ENCODE results near the gene RBL2.
"Not testable (repeated sequence)": the region's sequence is repeated elsewhere in the genome, so short reads cannot be mapped to it uniquely, and the experiment has no call there.

RBL2 gene, protein sequence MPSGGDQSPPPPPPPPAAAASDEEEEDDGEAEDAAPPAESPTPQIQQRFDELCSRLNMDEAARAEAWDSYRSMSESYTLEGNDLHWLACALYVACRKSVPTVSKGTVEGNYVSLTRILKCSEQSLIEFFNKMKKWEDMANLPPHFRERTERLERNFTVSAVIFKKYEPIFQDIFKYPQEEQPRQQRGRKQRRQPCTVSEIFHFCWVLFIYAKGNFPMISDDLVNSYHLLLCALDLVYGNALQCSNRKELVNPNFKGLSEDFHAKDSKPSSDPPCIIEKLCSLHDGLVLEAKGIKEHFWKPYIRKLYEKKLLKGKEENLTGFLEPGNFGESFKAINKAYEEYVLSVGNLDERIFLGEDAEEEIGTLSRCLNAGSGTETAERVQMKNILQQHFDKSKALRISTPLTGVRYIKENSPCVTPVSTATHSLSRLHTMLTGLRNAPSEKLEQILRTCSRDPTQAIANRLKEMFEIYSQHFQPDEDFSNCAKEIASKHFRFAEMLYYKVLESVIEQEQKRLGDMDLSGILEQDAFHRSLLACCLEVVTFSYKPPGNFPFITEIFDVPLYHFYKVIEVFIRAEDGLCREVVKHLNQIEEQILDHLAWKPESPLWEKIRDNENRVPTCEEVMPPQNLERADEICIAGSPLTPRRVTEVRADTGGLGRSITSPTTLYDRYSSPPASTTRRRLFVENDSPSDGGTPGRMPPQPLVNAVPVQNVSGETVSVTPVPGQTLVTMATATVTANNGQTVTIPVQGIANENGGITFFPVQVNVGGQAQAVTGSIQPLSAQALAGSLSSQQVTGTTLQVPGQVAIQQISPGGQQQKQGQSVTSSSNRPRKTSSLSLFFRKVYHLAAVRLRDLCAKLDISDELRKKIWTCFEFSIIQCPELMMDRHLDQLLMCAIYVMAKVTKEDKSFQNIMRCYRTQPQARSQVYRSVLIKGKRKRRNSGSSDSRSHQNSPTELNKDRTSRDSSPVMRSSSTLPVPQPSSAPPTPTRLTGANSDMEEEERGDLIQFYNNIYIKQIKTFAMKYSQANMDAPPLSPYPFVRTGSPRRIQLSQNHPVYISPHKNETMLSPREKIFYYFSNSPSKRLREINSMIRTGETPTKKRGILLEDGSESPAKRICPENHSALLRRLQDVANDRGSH

DNA sequence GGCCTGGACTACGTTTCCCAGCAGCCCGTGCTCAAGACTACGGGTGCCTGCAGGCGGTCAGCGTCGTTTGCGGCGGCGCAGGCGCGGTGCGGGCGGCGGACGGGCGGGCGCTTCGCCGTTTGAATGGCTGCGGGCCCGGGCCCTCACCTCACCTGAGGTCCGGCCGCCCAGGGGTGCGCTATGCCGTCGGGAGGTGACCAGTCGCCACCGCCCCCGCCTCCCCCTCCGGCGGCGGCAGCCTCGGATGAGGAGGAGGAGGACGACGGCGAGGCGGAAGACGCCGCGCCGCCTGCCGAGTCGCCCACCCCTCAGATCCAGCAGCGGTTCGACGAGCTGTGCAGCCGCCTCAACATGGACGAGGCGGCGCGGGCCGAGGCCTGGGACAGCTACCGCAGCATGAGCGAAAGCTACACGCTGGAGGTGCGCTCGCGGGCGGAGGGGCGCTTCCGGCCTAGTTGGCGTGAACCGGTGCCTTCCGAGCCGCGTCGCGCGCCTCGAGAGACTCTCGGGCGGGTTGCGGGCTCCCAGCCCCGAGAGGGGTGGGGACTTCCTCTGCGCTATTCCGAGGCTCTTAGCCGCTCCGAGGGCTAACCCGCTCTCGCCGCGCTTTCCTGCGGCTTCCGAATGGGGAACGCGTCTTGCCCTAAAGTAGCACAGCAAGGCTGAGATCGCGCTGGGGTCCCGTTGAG, at the start of gene RBL2:
RBL2 (plus strand) TSS at position 95 of the 689 bp plus-strand sequence; CDS start at position 181, 86 bp downstream.
- peak; percentile 62 to 77 for DNase-seq (ENCODE audit: low read depth in 1 of 2, low spot score in 1 of 2)

DNA sequence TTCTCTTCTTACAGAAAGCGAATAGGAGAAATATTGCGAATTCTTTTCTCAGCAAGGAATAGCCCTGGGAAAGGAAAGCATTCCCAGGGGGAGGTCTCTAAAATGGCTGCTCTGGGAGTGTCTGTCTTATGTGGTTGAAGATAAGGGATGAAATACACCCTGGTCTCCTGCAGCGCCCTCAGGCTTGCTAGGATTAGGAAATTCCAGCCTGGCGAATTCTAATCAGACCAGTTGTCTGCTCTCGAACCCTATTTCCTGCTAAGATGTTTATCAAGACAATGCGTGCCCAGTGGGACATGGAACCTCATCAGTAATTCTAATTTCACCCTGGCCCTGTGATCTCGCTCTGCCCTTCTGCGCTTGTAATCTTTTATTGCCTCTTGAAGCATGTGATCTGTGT, 49.7 kb upstream of the RBL2 start:
- DNase-seq (ENCODE audit: low read depth in 1 of 2, low spot score in 1 of 2): not testable (repeated sequence)

DNA sequence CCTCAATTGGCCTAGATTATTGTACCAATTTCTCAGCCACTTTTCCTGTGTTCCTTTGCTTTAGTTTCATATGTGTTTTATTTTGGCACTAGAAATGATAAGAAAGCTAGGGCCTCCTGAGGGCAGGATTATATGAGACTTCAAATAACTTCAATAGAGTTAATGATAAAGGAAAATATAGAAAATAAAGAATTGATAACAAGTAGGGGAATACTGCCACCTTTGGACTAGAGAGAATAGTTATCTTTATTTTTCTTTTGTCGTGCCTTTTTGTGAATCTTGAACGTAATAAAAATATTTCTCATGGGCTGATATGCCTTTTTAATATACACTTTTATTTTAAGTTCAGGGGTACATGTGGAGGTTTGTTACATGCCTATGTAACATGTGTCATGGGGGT, 29.3 kb upstream of the RBL2 start:
- DNase-seq (ENCODE audit: low read depth in 1 of 2, low spot score in 1 of 2): no peak

DNA sequence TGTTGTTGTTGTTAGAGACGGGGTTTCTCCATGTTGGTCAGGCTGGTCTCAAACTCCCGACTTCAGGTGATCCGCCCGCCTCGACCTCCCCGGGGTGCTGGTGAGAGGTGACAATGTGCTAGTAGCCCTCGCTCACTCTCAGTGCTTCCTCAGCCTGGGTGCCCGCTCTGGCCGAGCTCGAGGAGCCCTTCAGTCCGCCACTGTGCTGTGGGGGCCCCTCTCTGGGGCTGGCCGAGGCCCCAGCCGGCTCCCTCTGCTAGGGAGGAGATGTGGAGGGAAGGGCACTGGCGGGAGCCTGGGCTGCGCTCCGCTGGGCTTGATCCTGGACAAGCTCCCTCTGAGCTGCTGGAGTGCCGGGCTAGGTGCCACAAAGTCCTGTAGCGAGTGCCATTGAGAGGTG, 21.7 kb upstream of the RBL2 start:
- DNase-seq (ENCODE audit: low read depth in 1 of 2, low spot score in 1 of 2): no peak

DNA sequence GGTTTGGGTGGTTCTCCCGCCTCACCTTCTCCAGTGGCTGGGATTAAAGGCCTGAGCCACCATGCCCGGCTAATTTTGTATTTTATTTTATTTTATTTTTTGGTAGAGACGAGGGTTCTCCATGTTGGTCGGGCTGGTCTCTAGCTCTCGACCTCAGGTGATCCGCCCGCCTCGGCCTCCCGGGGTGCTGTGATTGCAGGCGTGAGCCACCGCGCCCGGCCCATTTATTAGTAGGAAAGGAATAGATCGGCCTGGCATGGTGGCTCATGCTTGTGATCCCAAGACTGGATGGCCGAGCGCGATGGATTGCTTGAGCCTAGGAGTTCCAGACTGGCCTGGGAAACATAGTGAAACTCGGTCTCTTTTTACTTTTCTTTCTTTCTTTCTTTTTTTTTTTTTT, 20.4 kb upstream of the RBL2 start:
- no peak for DNase-seq (ENCODE audit: low read depth in 1 of 2, low spot score in 1 of 2)

DNA sequence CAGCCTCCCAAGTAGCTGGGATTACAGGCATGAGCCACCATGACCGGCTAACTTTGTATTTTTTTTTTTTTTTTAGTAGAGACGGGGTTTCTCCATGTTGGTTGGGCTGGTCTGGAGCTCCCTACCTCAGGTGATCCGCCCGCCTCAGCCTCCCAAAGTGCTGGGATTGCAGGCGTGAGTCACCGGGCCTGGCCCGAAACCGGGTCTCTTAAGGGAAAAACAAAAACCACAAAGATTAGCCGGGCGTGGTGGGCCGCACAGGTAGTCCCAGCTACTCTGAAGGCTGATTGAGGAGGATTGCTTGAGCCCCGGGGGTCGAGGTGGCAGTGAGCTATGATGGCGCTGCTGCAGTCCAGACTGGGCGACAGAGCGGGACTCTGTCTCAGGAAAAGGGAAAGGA, 19.9 kb upstream of the RBL2 start:
- DNase-seq (ENCODE audit: low read depth in 1 of 2, low spot score in 1 of 2): no peak

DNA sequence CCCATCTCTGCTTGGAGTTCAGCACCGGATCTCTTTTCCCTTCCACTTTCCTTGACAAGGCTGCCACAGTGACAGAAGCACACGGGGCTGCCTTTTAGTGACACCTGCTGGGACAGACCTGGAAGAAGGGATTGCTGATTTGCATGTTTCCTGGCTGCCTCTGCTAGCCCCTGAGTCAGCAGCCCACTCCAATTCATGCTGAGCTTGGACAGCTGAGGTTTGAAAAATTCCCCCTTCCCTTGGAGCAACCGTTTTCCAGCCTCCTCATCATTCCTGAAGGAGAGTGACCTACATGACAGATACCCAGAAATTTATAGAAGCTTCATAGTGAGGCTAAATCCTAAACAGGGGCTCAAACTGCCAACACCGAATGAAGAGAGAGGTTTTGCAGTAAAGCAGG, 18.8 kb upstream of the RBL2 start:
- DNase-seq (ENCODE audit: low read depth in 1 of 2, low spot score in 1 of 2): no peak

DNA sequence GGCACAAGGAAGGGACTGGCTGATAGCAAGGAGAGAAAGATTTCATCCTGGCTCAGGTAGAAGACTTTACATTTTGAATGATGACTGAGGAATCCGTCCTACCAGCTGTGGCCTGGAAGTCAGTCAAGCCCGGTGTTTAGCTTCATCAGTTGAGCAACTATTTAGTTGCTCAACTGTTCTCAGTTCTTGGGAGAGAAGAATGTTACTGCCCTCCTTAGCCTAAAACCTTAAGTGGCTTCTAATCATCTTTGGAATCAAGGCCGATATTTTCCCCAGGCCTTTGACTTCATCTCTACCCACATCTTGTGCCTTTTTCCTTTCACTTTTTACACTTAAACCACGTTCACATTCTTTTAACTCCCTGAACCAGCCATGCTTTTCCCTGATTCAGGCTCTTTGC, 17.3 kb upstream of the RBL2 start:
- no peak for DNase-seq (ENCODE audit: low read depth in 1 of 2, low spot score in 1 of 2)

DNA sequence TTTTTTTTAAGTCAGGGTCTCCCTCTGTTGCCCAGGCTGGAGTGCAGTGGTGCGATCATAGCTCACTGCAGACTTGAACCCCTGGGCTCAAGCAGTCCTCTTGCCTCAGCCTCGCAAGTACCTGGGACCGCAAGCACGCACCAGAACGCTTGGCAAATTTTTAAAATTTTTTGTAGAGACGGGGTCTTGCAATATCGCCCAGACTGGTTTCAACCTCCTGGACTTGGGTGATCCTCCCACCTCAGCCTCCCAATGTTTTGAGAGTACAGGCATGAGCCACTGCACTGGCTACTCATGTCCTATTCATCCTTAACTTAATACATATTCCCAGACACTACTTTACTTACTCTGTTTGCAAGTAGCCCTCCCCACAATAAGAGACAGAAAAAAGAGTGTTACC, 16.3 kb upstream of the RBL2 start:
- DNase-seq (ENCODE audit: low read depth in 1 of 2, low spot score in 1 of 2): no peak

DNA sequence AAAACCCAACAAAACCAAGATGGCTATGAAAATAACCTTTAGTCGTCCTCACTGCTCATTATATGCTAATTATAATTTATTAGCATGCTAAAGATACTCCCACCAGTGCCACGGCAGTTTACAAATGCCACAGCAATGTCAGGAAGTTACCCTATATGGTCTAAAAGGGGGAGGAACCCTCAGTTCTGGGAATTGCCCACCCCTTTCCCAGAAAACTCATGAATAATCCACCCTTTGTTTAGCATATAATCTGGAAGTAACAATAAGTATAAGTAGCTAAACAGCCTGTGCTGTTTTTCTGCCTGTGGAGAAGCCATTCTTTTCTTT, 14.9 kb upstream of the RBL2 start:
- not testable (repeated sequence) for DNase-seq (ENCODE audit: low read depth in 1 of 2, low spot score in 1 of 2)

DNA sequence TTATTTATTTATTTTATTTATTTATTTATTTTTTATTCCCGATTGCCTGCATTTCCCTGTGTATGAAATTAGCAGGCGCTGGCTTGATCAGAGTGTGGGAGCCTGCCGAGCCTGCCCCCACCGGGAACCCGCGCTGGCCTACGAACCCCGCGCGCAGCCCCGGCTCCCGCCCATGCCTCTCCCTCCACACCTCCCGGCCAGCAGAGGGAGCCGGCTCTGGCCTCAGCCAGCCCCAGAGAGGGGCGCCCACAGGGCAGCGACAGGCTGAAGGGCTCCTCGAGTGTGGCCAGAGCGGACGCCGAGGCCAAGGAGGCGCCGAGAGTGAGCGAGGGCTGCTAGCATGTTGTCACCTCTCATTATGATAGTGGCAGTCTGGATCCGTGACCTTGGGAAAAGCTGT, 13.0 kb upstream of the RBL2 start:
- DNase-seq (ENCODE audit: low read depth in 1 of 2, low spot score in 1 of 2): no peak

DNA sequence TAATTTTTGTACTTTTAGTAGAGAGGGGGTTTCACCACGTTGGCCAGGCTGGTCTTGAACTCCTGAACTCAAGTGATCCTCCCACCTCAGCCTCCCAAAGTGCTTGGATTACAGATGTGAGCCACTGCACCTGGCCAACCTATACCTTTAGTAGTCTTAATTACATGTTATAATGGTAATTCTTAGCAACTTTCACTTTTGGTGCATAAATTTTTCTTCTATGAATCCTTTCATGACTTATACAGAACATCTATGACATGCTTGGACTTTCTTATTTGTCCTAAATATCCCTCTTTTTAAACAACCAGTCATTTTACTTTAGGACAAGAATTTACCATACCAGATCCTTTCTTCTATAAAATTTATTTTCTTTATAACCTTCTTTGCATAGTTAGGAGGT, 10.3 kb upstream of the RBL2 start:
- not testable (repeated sequence) for DNase-seq (ENCODE audit: low read depth in 1 of 2, low spot score in 1 of 2)

DNA sequence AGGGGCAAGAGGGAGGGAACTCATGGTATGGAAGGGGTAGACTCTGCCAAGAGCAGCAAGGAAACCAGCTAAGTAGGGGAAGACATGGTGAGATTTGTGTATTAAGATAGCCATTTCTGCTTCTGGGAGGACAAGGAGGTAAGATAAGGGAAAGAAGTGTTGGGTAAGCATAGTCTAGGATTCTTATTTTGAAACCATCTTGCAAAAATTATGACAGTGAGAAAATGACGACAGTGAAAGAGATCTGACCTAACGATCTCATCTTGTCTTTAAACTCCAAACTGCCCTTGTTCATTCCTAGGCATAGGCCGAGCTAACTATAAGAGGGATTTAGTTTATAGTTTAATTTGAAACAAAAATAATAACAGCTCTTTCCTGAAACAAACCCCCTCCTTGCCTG, 5.6 kb upstream of the RBL2 start:
- no peak for DNase-seq (ENCODE audit: low read depth in 1 of 2, low spot score in 1 of 2)

DNA sequence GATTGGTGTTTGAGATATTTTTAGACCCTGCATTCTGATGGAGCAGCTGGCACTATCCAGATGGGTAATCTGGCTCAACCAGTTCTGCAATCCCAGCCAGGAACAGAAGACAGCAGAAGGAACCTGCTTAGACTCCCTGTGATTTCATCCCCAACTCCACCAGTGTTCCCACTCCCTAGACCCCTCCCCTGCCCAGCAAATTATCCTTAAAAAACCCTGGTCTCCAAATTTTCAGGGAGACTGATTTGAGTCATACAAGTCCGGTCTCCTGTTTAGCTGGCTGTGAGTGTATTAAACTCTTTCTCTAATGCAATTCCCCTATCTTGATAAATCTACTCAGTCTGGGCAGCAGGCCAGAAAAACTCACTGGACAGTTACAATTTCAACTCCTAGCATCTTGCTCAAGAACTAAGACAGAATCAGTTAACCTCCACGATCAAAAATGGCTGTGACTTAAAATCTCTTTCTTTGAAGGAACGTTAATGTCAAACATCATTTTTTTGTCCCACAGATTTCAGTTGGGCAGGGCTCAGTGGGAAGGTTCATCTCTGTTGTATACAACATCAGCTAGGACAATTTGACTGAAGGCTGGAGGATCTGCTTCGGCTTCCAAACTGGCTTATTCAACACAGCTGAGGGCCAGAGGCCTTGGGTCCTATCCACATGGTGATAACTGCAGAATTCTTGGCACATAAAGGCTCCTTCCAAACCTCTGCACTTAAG, 4.9 kb upstream of the RBL2 start:
- DNase-seq (ENCODE audit: low read depth in 1 of 2, low spot score in 1 of 2): no peak

DNA sequence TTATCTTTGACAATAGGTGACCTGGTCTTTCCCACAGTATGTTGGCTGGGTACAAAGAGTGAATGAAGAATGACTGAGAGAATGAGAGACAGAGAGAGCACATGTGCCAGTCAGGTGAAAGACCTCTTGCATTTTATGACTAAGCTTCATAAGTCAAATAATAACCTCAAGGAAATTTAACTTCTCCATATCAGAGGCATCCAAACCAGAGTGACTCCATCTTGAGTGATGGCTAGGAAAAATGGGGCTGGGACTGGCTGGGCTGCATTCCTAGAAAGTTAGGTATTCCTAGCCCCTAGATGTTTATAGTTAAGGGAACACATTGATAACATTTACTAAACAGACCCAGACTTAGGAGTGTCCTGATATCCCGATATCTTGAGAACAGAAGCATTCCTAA, 3.9 kb upstream of the RBL2 start:
- no peak for DNase-seq (ENCODE audit: low read depth in 1 of 2, low spot score in 1 of 2)

DNA sequence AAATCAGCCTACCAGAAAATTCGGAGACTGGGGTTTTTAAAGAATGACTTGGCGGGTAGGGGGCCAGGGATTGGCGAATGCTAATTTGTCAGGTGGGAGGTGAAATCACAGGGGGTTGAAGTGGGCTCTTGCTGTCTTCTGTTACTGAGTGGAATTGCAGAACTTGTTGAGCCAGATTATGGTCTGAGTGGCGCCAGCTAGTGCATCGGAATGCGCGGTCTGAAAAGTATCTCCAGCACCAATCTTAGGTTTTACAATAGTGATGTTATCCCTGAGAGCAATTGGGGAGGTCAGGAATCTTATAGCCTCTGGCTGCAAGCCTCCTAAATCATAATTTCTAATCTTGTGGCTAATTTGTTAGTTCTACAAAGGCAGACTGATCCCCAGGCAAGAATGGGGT, 762 bp upstream of the RBL2 start:
- no peak for DNase-seq (ENCODE audit: low read depth in 1 of 2, low spot score in 1 of 2)

DNA sequence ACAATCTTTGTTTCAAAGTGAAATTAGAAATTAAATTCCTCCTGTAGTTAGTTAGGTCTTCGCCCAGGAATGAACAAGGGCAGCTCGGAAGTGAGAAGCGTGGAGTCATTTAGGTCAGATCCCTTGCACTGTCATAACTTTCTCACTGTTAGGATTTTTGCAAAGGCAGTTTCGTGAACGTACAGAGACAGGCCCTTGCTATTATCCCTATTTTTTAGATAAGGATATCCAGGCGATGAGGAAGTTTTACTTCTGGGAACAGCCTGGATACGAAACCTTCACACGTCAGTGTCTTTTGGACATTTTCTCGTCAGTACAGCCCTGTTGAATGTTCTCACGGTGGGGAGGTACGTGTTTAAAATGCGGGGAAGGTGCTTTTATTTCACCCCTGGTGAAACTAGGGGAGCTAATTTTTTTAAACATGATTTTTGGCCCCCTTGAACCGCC, 318 bp upstream of the RBL2 start:
- no peak for DNase-seq (ENCODE audit: low read depth in 1 of 2, low spot score in 1 of 2)

DNA sequence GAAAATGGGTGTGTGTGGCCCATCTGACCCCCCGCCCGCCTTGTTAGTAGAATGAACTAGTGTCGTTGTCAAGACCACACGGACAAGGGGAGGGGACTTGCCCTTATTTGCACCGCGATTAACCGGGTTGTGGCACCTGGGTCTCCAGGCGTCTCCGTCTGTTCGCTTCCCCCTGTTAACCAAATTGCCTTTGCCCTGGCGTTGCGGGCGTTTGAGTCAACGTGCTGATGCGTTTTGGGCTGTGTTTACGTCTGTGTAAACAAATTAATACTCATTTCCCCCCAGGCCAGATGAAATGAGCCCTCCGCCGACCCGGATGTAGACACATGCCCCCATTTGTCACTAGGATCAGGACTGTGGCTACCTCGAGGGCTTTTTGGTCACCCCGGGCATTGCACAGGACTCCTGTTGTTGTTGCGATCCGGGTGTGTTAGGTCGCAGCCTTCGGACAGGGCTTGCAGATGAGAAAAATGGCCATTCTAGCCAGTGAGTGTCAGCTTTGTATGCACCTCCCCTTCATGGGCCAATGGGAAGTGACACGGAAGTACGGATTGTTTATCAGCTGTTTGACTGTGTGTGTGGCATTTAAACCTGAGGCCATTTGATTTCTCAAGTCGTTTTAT, 906 bp downstream of the RBL2 start:
- peak; percentile 29 to 44 for DNase-seq (ENCODE audit: low read depth in 1 of 2, low spot score in 1 of 2)

DNA sequence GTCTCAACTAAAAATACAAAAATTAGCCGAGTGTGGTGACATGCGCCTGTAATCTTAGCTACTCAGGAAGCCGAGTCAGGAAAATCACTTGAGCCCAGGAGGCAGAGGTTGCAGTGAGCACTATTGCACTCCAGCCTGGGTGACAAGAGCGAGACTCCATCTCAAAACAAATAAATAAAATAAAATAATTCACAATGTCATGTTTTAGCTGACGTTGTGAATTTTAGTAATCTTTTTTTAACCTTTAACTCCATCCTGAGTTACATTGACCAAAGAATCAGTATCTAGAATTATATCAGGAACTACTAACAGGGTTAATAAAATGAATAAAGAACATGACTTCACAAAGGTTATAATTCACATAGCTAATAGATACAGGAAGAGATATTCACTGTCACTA, 5.9 kb downstream of the RBL2 start:
- DNase-seq (ENCODE audit: low read depth in 1 of 2, low spot score in 1 of 2): no peak

DNA sequence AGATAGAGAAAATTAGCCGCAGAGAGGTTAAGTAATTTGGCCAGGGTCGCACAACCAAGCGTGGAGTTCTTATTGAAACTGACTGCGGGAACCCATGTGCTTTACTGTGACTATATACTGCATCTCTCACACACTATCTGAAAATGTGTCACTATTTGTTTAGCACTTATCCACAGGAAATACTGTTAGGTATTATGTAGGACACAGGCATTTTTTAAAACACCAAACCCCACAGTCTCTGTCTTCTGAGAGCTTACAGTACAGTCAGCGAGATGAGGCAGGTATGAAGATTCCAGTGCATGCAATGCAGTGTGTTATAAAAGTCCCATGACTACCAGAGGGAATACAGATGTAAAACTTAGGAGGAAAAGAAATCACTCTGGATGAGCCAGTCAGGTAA, 11.3 kb downstream of the RBL2 start:
- no peak for DNase-seq (ENCODE audit: low read depth in 1 of 2, low spot score in 1 of 2)
